WI38 (cell line): Measurements from ENCODE around the gene CRTAC1.

ENCODE experiments used
- H3K4me3 ChIP-seq: 2 replicates; pipeline ENCODE4 v1.5.1; 2011; ENCODE audit warnings: low read depth, mild to moderate bottlenecking, control low read depth, low read length
- TF ChIP-seq, protein P1 (sequence below): IDR thresholded peaks from 2 replicates; pipeline ENCODE4 v1.5.1; 2012; ENCODE audit warnings: low read depth, mild to moderate bottlenecking, control low read depth, low read length

Gene CRTAC1

DNA sequence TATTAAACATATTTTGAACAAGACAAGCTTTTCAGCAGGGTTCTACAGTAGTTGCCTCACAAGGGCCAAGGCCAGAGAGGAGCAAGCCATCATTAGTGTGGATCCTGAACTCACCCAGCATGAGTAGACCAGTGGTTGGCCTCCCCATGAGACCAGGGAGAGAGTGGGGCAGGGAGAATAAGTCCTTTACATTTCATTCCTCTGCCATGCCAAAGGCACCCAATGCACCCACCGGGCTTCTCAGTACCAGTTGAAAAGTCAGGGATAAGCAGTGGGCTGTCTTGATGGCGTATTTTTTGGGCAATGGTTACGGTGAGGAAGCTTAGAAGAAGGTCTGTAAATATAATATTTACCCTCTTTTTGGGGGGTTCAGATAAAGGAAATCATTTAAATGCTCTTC is 16.6 kb downstream of the CRTAC1 start:
- TF ChIP-seq, protein P1, sequence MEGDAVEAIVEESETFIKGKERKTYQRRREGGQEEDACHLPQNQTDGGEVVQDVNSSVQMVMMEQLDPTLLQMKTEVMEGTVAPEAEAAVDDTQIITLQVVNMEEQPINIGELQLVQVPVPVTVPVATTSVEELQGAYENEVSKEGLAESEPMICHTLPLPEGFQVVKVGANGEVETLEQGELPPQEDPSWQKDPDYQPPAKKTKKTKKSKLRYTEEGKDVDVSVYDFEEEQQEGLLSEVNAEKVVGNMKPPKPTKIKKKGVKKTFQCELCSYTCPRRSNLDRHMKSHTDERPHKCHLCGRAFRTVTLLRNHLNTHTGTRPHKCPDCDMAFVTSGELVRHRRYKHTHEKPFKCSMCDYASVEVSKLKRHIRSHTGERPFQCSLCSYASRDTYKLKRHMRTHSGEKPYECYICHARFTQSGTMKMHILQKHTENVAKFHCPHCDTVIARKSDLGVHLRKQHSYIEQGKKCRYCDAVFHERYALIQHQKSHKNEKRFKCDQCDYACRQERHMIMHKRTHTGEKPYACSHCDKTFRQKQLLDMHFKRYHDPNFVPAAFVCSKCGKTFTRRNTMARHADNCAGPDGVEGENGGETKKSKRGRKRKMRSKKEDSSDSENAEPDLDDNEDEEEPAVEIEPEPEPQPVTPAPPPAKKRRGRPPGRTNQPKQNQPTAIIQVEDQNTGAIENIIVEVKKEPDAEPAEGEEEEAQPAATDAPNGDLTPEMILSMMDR, result no peak
- H3K4me3 ChIP-seq, result no peak overlapping the region

DNA sequence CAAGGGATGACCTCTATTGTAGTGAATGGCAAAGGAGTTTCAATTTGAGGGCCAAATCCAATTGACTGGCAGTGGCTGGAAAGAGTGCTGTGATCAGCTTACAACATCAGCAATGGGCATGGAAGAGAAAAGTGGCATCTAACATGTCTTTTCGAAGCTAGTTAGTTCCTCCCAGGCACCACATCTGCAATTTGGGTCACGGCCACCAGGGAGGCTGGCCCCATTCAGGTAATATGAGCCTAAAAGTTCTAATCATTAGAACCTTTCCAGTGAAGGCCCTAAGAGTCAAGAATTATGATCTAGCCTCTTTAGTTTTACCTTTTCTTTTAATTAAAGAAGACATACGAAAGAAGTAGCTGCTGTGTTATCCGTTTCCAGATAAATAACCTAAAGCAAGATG is 17.3 kb downstream of the CRTAC1 start:
- TF ChIP-seq, protein P1, result no peak
- no peak overlapping the region for H3K4me3 ChIP-seq

DNA sequence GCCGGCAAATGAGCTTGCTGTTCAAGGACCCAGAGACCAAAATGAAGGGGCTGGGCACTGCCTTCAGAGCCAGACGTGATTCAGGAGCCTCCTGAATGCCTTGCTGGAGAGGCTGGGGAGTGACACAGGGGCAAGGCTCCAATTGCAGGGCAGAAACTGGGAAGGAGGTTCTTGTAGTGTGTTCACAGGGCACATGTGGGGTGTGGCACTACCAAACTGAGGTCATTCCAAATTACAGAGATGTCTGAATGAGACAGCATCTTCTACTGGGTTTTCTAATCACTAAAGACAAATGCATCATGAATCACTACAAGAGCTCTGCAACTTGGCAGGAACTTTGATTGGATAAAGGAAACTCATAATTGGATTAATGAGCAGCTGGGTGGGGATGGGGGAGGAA is 17.8 kb downstream of the CRTAC1 start:
- TF ChIP-seq, protein P1, result no peak
- no peak overlapping the region for H3K4me3 ChIP-seq

DNA sequence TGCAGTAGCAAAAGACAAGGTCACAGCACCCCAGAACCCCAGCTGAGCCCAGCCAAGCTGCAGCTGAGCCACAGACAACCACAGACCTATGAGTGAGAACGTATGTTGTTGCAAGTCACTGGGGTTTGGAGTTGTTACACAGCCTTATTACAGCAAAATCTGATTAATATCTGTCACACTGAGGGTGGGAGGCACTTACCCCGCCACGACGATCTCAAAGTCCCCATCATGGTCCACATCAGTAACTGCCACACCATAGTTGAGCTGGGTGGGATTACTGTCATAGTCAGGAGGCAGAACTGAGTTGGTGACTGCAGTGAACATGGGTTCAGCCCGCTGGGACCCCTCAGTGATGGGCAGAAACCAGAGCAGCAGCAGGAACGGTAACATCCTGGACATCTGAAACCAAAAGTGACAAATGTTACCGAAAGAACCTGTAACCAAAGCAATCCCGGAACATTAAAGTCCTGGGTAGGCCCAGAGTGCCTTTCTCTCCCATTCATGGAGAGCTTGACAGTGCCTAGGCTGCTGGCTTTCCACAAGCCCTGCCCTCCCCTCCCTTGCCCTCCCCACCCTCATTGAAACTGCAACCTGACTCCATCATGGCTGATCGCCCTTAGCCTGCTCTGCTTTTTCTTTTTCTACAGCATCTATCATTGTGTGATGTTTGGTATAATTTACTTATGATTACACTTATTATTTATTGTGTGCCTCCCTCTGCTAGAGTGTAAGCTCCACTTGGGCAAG is 19.3 kb downstream of the CRTAC1 start:
- TF ChIP-seq, protein P1, result no peak

DNA sequence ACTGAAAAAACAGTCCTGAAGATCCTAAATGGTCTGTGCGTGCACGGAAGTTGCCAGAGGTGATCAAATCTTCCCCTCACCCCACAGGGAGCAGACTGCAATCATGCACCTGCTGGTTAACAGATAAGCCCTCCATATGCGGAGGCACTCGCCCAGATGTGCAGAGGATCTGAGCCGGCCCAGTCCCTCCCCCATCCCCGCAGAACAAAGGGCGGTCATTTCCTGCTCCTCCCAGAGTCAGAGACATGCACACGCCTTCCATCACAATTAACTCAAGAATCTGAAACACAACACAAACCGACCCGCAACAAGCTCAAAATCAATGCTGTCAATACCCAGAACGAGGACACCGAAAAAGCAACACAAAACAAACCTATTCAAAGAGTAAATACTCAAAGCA is 24.2 kb downstream of the CRTAC1 start:
- TF ChIP-seq, protein P1, result no peak
- no peak overlapping the region for H3K4me3 ChIP-seq

More for the DNA sequence above, 19.3 kb downstream of the CRTAC1 start:
- H3K4me3 ChIP-seq, result no peak overlapping the region

DNA sequence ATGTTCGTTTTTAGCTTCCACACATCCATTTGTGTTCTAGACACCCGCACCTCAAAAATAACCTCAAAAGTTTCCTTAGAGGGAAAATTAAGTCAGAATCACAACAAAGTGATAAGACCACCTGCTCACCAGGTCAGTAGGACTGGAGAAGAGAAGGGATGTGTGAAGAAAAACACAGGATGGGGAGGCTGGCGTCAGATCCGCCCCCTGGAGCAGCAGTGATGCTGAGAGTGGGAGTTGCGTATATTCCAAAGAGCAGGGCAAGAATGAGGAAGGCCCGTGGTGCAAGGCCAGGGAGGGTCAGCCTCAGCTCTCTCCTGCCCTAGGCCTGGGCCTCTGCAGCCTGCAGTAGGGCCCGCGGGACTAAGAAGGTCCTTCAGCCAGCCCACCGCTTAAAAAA is 28.7 kb downstream of the CRTAC1 start:
- TF ChIP-seq, protein P1, result no peak
- no peak overlapping the region for H3K4me3 ChIP-seq

DNA sequence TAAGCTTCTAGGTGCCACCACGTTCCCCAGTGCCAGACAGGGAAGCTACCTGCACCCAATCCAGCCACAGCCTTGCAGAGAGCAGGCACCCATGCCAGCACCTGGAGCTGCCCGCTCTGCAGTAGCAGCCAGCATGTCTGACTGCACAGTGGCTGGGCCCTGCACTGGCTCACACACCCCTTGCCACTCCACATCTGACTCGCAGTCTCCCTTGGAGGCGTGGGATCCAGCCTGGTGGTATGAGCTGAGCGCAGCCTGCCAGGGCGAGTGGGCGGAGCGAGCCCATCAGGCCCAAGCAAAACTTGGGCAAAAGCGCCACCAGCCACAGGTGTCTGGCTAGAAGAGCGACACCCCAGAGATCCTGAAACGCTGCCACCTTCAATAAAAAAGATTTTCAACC is 30.1 kb downstream of the CRTAC1 start:
- H3K4me3 ChIP-seq, result no peak overlapping the region
- TF ChIP-seq, protein P1, result no peak
